Measurements from ENCODE around the gene SCYGR5. TPM values are rescaled to one million over a fixed set of nuclear protein-coding genes. Genes with fewer than 3 reads are reported as not detected.

Gene SCYGR5
- total RNA-seq, 1 donor from 2014 or later = not detected

GRCh38 chr2:227684258-227684657 lies 17.7 kb downstream of the SCYGR5 start:
- no peak for DNase-seq (ENCODE audit: low spot score in 2 of 2)
- Histone ChIP-seq H3K36me3 (no peaks in the 10 kb centered on the region), H3K27ac (no peak overlapping the region), H3K4me3 (no peak overlapping the region), H3K9me3 (no peaks in the 10 kb centered on the region), H3K4me1 (no peaks in the 10 kb centered on the region), H3K27me3 (no peaks in the 10 kb centered on the region)
- intact Hi-C loops (cut with DNase I) = no loop called here
- TF ChIP-seq CTCF (IDR thresholded peaks at IDR 0.05) = no peak

- intact Hi-C loops (cut with DNase I) = no loop called here
- Histone ChIP-seq H3K4me3 (no peak overlapping the region), H3K27ac (no peak overlapping the region), H3K4me1 (no peaks in the 10 kb centered on the region), H3K9me3 (no peaks in the 10 kb centered on the region), H3K36me3 (no peaks in the 10 kb centered on the region), H3K27me3 (no peaks in the 10 kb centered on the region)
- TF ChIP-seq CTCF (IDR thresholded peaks at IDR 0.05) = no peak
- no peak for DNase-seq (ENCODE audit: low spot score in 2 of 2)
Observed at GRCh38 chr2:227687189-227687588, 20.6 kb downstream of the SCYGR5 start.

GRCh38 chr2:227696990-227697679 lies 30.5 kb downstream of the SCYGR5 start:
- H3K4me3 ChIP-seq = no peak overlapping the region
- no peak for TF ChIP-seq CTCF (IDR thresholded peaks at IDR 0.05)
- H3K9me3 ChIP-seq = no peaks in the 10 kb centered on the region
- H3K27me3 ChIP-seq = no peaks in the 10 kb centered on the region
- DNase-seq (ENCODE audit: low spot score in 2 of 2) = no peak
- intact Hi-C loops (cut with DNase I) = no loop called here
- H3K27ac ChIP-seq = no peak overlapping the region
- H3K4me1 ChIP-seq = no peaks in the 10 kb centered on the region
- no peaks in the 10 kb centered on the region for H3K36me3 ChIP-seq

- Histone ChIP-seq H3K27me3 (no peaks in the 10 kb centered on the region), H3K9me3 (no peaks in the 10 kb centered on the region), H3K36me3 (no peaks in the 10 kb centered on the region), H3K4me3 (no peak overlapping the region), H3K4me1 (no peaks in the 10 kb centered on the region), H3K27ac (no peak overlapping the region)
- intact Hi-C loops (cut with DNase I) = no loop called here
- TF ChIP-seq CTCF (IDR thresholded peaks at IDR 0.05) = no peak
- DNase-seq (ENCODE audit: low spot score in 2 of 2) = no peak
Observed at GRCh38 chr2:227701556-227701955, 35.0 kb downstream of the SCYGR5 start.

- no peak for TF ChIP-seq CTCF (IDR thresholded peaks at IDR 0.05)
- H3K27me3 ChIP-seq = no peaks in the 10 kb centered on the region
Observed at GRCh38 chr2:227703280-227703732, 36.7 kb downstream of the SCYGR5 start.

More at GRCh38 chr2:227703280-227703732, 36.7 kb downstream of the SCYGR5 start:
- no peak overlapping the region for H3K4me3 ChIP-seq
- no peaks in the 10 kb centered on the region for H3K9me3 ChIP-seq
- intact Hi-C loops (cut with DNase I) = no loop called here
- H3K4me1 ChIP-seq = no peaks in the 10 kb centered on the region
- no peaks in the 10 kb centered on the region for H3K36me3 ChIP-seq
- no peak overlapping the region for H3K27ac ChIP-seq
- no peak for DNase-seq (ENCODE audit: low spot score in 2 of 2)

Data from ascending aorta (tissue), 2 donors.